ENCODE measurements around the gene PRKN.

- TF ChIP-seq EZH2 (IDR thresholded peaks at IDR 0.05; ENCODE audit: insufficient read depth, poor library complexity, severe bottlenecking) (no peak), EZH2phosphoT487 (IDR thresholded peaks at IDR 0.05; ENCODE audit: insufficient read depth, low read depth) (no peak)
These were observed 873.9 kb downstream of the PRKN start for GRCh38 chr6:161853657-161854056.
